Loucy (cell line): ENCODE results near the gene SDK1.

Experiments used
- CTCF ChIP-seq: fragments of 200-600 bp; sonication (generic); conservative IDR thresholded peaks from 2 replicates; pipeline ENCODE4 v1.5.1; 2014; ENCODE audit warnings: mild to moderate bottlenecking, antibody characterized with exemption, low read length
- EZH2phosphoT487 ChIP-seq: fragments of 200-600 bp; IDR thresholded peaks from 2 replicates; pipeline ENCODE4 v1.6.1; 2018; ENCODE audit warnings: antibody characterized with exemption, mild to moderate bottlenecking, moderate library complexity, borderline replicate concordance

- no peak for TF ChIP-seq CTCF
- no peak for TF ChIP-seq EZH2phosphoT487
Observed at GRCh38 chr7:3927446-3928110, 626.5 kb downstream of the SDK1 start.
